Panc1 (cell line): Measurements from ENCODE around the gene PPP6C.
"Not testable (repeated sequence)": the region's sequence is repeated elsewhere in the genome, so short reads cannot be mapped to it uniquely, and the experiment has no call there.

Experiments used
- POLR2AphosphoS5 ChIP-seq: IDR thresholded peaks from 2 replicates; pipeline ENCODE4 v1.6.1; 2012; ENCODE audit warnings: mild to moderate bottlenecking, low read depth, low read length, moderate library complexity
- REST ChIP-seq, 2 experiments: IDR thresholded peaks; 2 replicates each; pipeline ENCODE4 v1.6.1; 2011 to 2012; ENCODE audit warnings: low read depth in 2 of 2, control low read depth in 1 of 2, low read length in 1 of 2, mild to moderate bottlenecking in 1 of 2, moderate library complexity in 1 of 2; ENCODE audit not compliant: insufficient read depth in 1 of 2
- TF ChIP-seq, protein P1 (sequence below): fragments of 450-650 bp; IDR thresholded peaks from 2 replicates; pipeline ENCODE4 v1.5.1; 2017; ENCODE audit warnings: mild to moderate bottlenecking

DNA sequence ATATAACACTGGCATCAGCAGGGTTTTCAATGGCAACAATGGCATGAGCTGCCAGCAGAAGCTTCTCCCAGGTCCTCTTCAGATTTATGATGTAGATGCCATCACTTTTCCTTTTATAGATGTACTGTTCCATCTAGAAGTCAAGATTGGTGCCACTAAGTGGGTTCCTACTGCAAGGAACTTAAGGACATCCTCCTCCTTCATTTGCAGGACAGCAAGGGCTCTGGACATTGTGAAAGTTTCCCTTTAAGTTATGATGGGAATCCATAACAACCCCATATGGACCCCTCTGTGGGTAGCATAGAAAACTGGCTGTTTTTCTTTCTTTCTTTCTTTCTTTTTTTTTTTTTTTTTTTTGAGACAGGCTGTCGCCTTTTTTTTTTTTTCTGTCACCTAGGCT is 6.0 kb upstream of the PPP6C start:
- TF ChIP-seq POLR2AphosphoS5; REST (IDR thresholded peaks at IDR 0.05; ENCODE audit: insufficient read depth in 1 of 2, low read depth in 2 of 2, low read length in 1 of 2): not testable (repeated sequence)
- TF ChIP-seq, protein P1, sequence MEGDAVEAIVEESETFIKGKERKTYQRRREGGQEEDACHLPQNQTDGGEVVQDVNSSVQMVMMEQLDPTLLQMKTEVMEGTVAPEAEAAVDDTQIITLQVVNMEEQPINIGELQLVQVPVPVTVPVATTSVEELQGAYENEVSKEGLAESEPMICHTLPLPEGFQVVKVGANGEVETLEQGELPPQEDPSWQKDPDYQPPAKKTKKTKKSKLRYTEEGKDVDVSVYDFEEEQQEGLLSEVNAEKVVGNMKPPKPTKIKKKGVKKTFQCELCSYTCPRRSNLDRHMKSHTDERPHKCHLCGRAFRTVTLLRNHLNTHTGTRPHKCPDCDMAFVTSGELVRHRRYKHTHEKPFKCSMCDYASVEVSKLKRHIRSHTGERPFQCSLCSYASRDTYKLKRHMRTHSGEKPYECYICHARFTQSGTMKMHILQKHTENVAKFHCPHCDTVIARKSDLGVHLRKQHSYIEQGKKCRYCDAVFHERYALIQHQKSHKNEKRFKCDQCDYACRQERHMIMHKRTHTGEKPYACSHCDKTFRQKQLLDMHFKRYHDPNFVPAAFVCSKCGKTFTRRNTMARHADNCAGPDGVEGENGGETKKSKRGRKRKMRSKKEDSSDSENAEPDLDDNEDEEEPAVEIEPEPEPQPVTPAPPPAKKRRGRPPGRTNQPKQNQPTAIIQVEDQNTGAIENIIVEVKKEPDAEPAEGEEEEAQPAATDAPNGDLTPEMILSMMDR, result not testable (repeated sequence)
